Right lobe of liver (tissue), 6 donors: ENCODE data around the gene MEMO1. TPM values are rescaled to one million over a fixed set of nuclear protein-coding genes. Genes with fewer than 3 reads are reported as not detected.
"Not testable (repeated sequence)": the region's sequence is repeated elsewhere in the genome, so short reads cannot be mapped to it uniquely, and the experiment has no call there.

Source experiments
- ATAC-seq, 4 donors: fragments of 200-7000 bp; cut with Tn5 transposase; one replicate each; pipeline ENCODE4 v1.9.1; 2020; ENCODE audit warnings: mild to moderate bottlenecking in 4 of 4, moderate library complexity in 4 of 4
- DNase-seq, 3 donors: peaks; one replicate each; pipeline ENCODE4 v3.0.0-alpha.2; 2020
- H3K27ac ChIP-seq, 3 donors: fragments of 200-600 bp; one replicate each; pipeline ENCODE4 v1.8.0; 2022
- H3K27me3 ChIP-seq, 2 donors: fragments of 200-600 bp; one replicate each; pipeline ENCODE4 v1.8.0; 2022
- H3K36me3 ChIP-seq, 4 donors: fragments of 200-600 bp; sonication (generic) in 1 of 4; one replicate each; pipeline versions ENCODE4 v1.5.1 to v1.8.0; 2017 to 2022; ENCODE audit warnings: control low read depth in 1 of 4
- H3K4me1 ChIP-seq, 4 donors: fragments of 200-600 bp; sonication (generic) in 1 of 4; one replicate each; pipeline versions ENCODE4 v1.5.1 to v1.8.0; 2017 to 2022; ENCODE audit warnings: control low read depth in 1 of 4
- H3K4me3 ChIP-seq, 3 donors: fragments of 200-600 bp; one replicate each; pipeline ENCODE4 v1.8.0; 2022
- H3K9me3 ChIP-seq, 4 donors: fragments of 200-600 bp; sonication (generic) in 1 of 4; one replicate each; pipeline versions ENCODE4 v1.5.1 to v1.8.0; 2017 to 2022; ENCODE audit warnings: control low read depth in 1 of 4
- CTCF ChIP-seq, 4 donors: fragments of 200-600 bp in 3 of 4; fragments of 450-650 bp in 1 of 4; IDR thresholded peaks; one replicate each; pipeline versions ENCODE4 v1.5.1 to v1.8.0; 2016 to 2022; ENCODE audit warnings: antibody characterized with exemption in 4 of 4, mild to moderate bottlenecking in 2 of 4
- POLR2A ChIP-seq: fragments of 450-650 bp; IDR thresholded peaks from one replicate; pipeline ENCODE4 v1.6.1; 2017; ENCODE audit warnings: antibody characterized with exemption, mild to moderate bottlenecking
- WGBS: methylation state at CpG from one replicate; pipeline ENCODE4 v1.1.6; 2018; ENCODE audit warnings: low coverage, low lambda C conversion rate; ENCODE audit not compliant: insufficient coverage; ENCODE audit errors: missing lambda C conversion rate; 5-methylcytosine and 5-hydroxymethylcytosine counted together
- intact Hi-C, 2 donors: fragments of 100-400 bp; cut with DNase I; formaldehyde crosslinking; loops; one replicate each; pipeline versions ENCODE4 v1.11.2 to v1.14.1; 2022
- total RNA-seq, 6 experiments: library from RNA; depleted of rRNA in 2 of 6; stranded (reverse); fragments of >200 nt in 2 of 6; fragmentation: NEBNext Ultra II Directional in 3 of 6; extraction: Animal tissue kit (Norgen Biotek cat#: 25700) in 3 of 6; gene quantifications; one replicate each; pipeline versions ENCODE4 v1.1.0 to v1.2.4, GENCODE V29; 2016 to 2023
- donor health status: DM: no; HTN: yes; CAD: no.
- donor health status: DM: no; HTN: no; CAD: no.
- donor health status: DM: no; HTN: no; CAD: no.
- donor health status: DM: no; HTN: yes; CAD: no.
- donor health status: DM: no; HTN: yes; CAD: no.

The MEMO1 gene
- total RNA-seq, 6 experiments from 2014 or later = 19.6 to 28.0 (median 23.2) TPM

- intact Hi-C loops = no loop called here
- no peak for DNase-seq
- Histone ChIP-seq H3K27me3 (no peaks in the 10 kb centered on the region), H3K36me3 (no peaks in the 10 kb centered on the region), H3K4me3 (no peak overlapping the region), H3K4me1 (no peaks in the 10 kb centered on the region), H3K9me3 (no peaks in the 10 kb centered on the region), H3K27ac (no peak overlapping the region)
- TF ChIP-seq POLR2A (no peak), CTCF (IDR thresholded peaks at IDR 0.05) (no peak)
- no peak for ATAC-seq
- 88% methylated on average over 2 of the region's 2 CpGs for WGBS
These were observed 150.8 kb downstream of the MEMO1 start for GRCh38 chr2:31859959-31860358.

GRCh38 chr2:31853521-31853920, 157.3 kb downstream of the MEMO1 start:
- ATAC-seq (no peak), DNase-seq (no peak)
- no peaks in the 10 kb centered on the region for H3K36me3 ChIP-seq
- TF ChIP-seq CTCF (IDR thresholded peaks at IDR 0.05) (no peak), POLR2A (no peak)
- no peak overlapping the region for H3K4me3 ChIP-seq
- intact Hi-C loops = no loop called here
- H3K27ac ChIP-seq = no peak overlapping the region
- H3K27me3 ChIP-seq = no peaks in the 10 kb centered on the region
- no peaks in the 10 kb centered on the region for H3K4me1 ChIP-seq
- H3K9me3 ChIP-seq = no peaks in the 10 kb centered on the region

- DNase-seq, ATAC-seq, H3K27ac ChIP-seq, H3K36me3 ChIP-seq, intact Hi-C loops, H3K27me3 ChIP-seq, H3K4me1 ChIP-seq, H3K9me3 ChIP-seq, H3K4me3 ChIP-seq: not testable (repeated sequence)
- WGBS = 94% methylated on average over 4 of the region's 5 CpGs
These were observed 168.7 kb downstream of the MEMO1 start for GRCh38 chr2:31842150-31842549.

GRCh38 chr2:31835450-31835849, 175.4 kb downstream of the MEMO1 start:
- no peaks in the 10 kb centered on the region for H3K4me1 ChIP-seq
- WGBS = 83% methylated on average over 1 of the region's 1 CpG
- H3K9me3 ChIP-seq = no peaks in the 10 kb centered on the region
- DNase-seq (no peak), ATAC-seq (no peak)
- H3K27me3 ChIP-seq = no peaks in the 10 kb centered on the region
- H3K27ac ChIP-seq = no peak overlapping the region
- TF ChIP-seq CTCF (IDR thresholded peaks at IDR 0.05) = no peak
- no peak for TF ChIP-seq POLR2A
- H3K4me3 ChIP-seq = no peak overlapping the region
- intact Hi-C loops = no loop called here
- H3K36me3 ChIP-seq = no peaks in the 10 kb centered on the region

GRCh38 chr2:31832363-31832762, 178.4 kb downstream of the MEMO1 start:
- H3K27me3 ChIP-seq = no peaks in the 10 kb centered on the region
- intact Hi-C loops = no loop called here
- no peak for TF ChIP-seq CTCF (IDR thresholded peaks at IDR 0.05)
- TF ChIP-seq POLR2A = no peak
- H3K4me1 ChIP-seq = no peaks in the 10 kb centered on the region
- H3K27ac ChIP-seq = no peak overlapping the region
- H3K9me3 ChIP-seq = no peaks in the 10 kb centered on the region
- WGBS = 93% methylated on average over 5 of the region's 5 CpGs
- ATAC-seq = no peak
- H3K36me3 ChIP-seq = no peaks in the 10 kb centered on the region
- DNase-seq = no peak
- no peak overlapping the region for H3K4me3 ChIP-seq
